Measurements from ENCODE around the gene OGT.
"Not testable (repeated sequence)": the region's sequence is repeated elsewhere in the genome, so short reads cannot be mapped to it uniquely, and the experiment has no call there.

OGT gene

DNA sequence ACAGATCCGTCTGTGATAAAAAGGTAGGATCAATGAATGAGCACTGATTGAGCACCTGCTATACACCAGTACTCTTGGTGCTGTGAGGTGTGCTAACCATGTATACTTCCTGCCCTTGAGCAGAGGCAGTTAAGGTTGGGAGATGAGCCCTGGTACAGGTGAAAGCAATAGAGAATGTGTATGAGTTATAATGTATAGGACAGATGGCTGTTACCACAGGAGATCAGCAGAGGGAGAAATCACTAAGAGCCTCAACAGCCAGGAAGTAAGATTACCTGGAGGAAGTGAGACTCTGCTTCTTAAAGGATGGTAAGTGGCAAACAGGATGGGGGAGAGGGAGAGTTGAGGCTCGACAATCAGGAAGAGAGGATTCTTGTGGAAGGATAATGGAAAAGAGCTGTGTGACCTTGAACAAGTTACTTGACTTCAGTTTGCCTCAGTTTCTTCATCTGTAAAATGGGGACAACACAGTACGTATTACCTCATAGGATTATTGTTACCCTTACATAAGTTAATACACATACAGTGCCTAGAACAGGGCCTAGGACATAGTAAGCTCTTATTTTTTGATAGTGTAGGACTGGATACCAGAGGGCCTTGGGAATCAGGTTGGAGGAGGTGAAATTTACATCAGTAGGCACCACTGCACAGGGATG is 76.3 kb downstream of the OGT start:
- Histone ChIP-seq H3K27me3 (ENCODE audit: insufficient read depth, low read depth, severe bottlenecking) (peaks cover 11% of the 10 kb centered on the region), H3K27ac (no peak overlapping the region), H3K36me3 (no peaks in the 10 kb centered on the region; the same call in 1 of the 2 replicates), H3K4me3 (ENCODE audit: low read depth, low read length) (no peak overlapping the region), H3K9me3 (ENCODE audit: severe bottlenecking) (no peaks in the 10 kb centered on the region)
- TF ChIP-seq CTCF (IDR thresholded peaks at IDR 0.05; ENCODE audit: low read depth, low read length) = no peak
- DNase-seq = no peak

DNA sequence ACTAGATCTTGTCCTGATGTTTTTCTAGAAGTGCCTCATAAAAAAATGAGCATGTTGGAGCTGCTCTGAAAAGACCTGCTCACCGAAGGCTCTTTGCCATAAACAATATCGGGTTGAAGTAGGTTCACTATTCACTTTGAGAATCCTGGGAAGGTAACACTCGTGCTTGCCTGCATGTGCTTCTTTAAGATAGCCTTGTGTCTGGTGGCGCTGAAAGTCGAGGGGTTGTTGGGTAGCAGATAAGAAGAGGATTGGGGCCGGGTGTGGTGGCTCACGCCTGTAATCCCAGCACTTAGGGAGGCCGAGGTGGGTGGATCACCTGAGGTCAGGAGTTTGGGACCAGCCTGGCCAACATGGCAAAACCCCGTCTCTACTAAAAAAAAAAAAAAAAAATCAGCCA is 78.8 kb downstream of the OGT start:
- DNase-seq, H3K36me3 ChIP-seq, H3K27ac ChIP-seq: not testable (repeated sequence)

GRCh38 chrX:71612256-71612655 is 79.4 kb downstream of the OGT start:
- TF ChIP-seq CTCF (IDR thresholded peaks at IDR 0.05; ENCODE audit: low read depth, low read length) = no peak
- DNase-seq = no peak
- no peak overlapping the region for H3K4me3 ChIP-seq (ENCODE audit: low read depth, low read length)
- H3K9me3 ChIP-seq (ENCODE audit: severe bottlenecking) = no peaks in the 10 kb centered on the region
- H3K36me3 ChIP-seq = no peaks in the 10 kb centered on the region; the same call in 1 of the 2 replicates
- peaks cover 12% of the 10 kb centered on the region for H3K27me3 ChIP-seq (ENCODE audit: insufficient read depth, low read depth, severe bottlenecking)
- H3K27ac ChIP-seq = no peak overlapping the region

More for the DNA sequence above, 78.8 kb downstream of the OGT start:
- H3K27me3 ChIP-seq (ENCODE audit: insufficient read depth, low read depth, severe bottlenecking) = peaks cover 13% of the 10 kb centered on the region
- not testable (repeated sequence) for H3K4me3 ChIP-seq (ENCODE audit: low read depth, low read length); H3K9me3 ChIP-seq (ENCODE audit: severe bottlenecking)

DNA sequence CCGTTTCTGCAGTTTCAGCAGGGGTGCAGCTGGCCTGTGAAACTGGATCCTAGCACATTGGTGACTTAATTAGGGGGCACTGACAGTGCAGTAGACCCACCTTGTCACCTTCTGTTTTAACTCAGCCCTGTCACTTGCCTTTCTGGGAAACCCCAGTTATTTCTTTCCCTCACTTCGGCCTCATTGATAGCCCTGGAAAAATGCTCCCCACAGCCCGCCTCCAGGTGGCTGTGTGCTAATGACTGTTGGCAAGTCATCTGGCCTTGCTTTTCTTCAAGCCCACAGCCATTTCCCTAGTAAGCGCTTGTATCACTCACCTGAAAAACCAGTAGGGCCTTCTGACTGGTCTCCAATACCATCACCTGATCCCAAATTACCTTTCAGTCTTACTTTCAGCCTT is 82.2 kb downstream of the OGT start:
- no peak overlapping the region for H3K4me3 ChIP-seq (ENCODE audit: low read depth, low read length)
- H3K9me3 ChIP-seq (ENCODE audit: severe bottlenecking) = no peaks in the 10 kb centered on the region
- H3K27ac ChIP-seq = no peak overlapping the region
- DNase-seq = no peak
- peaks cover 16% of the 10 kb centered on the region for H3K27me3 ChIP-seq (ENCODE audit: insufficient read depth, low read depth, severe bottlenecking)
- TF ChIP-seq CTCF (IDR thresholded peaks at IDR 0.05; ENCODE audit: low read depth, low read length) = no peak
- no peaks in the 10 kb centered on the region for H3K36me3 ChIP-seq

DNA sequence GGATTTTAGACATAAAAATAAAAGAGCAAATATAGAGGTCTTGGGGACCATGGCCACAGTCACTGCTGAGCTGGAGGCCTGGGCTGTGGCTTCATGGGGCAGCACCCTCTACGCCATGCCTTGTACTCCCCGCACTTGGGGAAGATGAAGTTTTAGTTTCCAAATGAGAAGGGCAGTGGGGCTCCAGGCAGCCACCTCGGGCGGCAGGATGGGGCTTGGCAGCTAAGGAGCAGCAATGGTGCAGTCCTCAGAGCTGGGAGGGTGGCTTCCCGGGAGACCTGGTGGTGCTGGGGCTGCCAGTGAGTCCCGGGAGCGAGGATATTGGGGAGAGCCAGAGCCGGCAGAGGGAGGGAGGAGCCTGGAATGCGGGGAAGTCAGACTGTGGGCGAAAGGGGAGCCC is 83.0 kb downstream of the OGT start:
- Histone ChIP-seq H3K27ac (no peak overlapping the region), H3K9me3 (ENCODE audit: severe bottlenecking) (no peaks in the 10 kb centered on the region), H3K27me3 (ENCODE audit: insufficient read depth, low read depth, severe bottlenecking) (peaks cover 18% of the 10 kb centered on the region), H3K36me3 (no peaks in the 10 kb centered on the region), H3K4me3 (ENCODE audit: low read depth, low read length) (no peak overlapping the region)
- TF ChIP-seq CTCF (IDR thresholded peaks at IDR 0.05; ENCODE audit: low read depth, low read length) = no peak
- DNase-seq = no peak

GRCh38 chrX:71616672-71617529 is 84.0 kb downstream of the OGT start:
- DNase-seq = no peak
- no peaks in the 10 kb centered on the region for H3K36me3 ChIP-seq
- H3K4me3 ChIP-seq (ENCODE audit: low read depth, low read length) = no peak overlapping the region

More at GRCh38 chrX:71616672-71617529, 84.0 kb downstream of the OGT start:
- Histone ChIP-seq H3K27ac (no peak overlapping the region), H3K27me3 (ENCODE audit: insufficient read depth, low read depth, severe bottlenecking) (peaks cover 22% of the 10 kb centered on the region), H3K9me3 (ENCODE audit: severe bottlenecking) (no peaks in the 10 kb centered on the region)
- TF ChIP-seq CTCF (IDR thresholded peaks at IDR 0.05; ENCODE audit: low read depth, low read length) = no peak

Data from WERI-Rb-1 (cell line).